Erythroblast (primary cell): ENCODE data around the gene LRG1.

Experiments
- GATA1 ChIP-seq: IDR thresholded peaks from 2 replicates; pipeline ENCODE4 v1.6.1; 2011; ENCODE audit warnings: low read depth, mild to moderate bottlenecking, control low read depth, low read length, moderate library complexity
- POLR2A ChIP-seq: IDR thresholded peaks from 2 replicates; pipeline ENCODE4 v1.6.1; 2011; ENCODE audit warnings: mild to moderate bottlenecking, low read length

DNA sequence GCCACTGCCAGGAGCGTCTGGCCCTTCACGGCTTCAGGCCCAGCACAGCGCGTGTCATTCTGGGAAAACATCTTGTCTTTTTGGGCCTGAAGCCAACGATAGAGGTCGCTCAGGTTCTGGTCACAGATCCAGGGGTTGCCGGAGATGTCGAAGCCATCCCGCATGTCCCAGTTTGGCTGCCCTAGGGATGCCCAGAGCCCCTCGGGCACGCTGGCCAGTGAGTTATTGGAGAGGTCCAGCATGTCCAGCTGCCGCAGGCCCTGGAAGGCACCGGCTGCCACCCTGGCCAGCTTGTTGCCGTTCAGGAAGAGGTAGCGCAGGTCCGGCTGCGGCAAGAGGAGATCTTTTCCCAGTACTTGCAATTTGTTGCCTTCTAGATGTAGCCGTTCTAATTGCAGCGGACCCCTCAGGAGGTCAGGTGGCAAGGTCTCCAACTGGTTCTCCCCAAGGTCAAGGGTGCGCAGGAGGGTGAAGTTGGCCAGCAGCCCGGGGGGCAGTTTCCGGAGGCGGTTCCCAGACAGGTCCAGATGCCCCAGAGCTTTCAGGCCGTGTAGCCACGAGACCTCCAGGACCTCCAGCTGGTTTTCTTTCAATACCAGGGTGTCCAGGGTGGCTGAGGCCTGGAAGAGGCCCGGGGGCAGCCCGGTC, 1.8 kb downstream of the LRG1 start:
- TF ChIP-seq POLR2A: no peak
- no peak for TF ChIP-seq GATA1
